Ishikawa (cell line): ENCODE data around the gene GLIS1.

Source experiments
- EP300 ChIP-seq: IDR thresholded peaks from 2 replicates; pipeline ENCODE4 v1.6.1; 2012; ENCODE audit warnings: borderline replicate concordance
- TF ChIP-seq, protein P1 (sequence below): IDR thresholded peaks from 2 replicates; pipeline ENCODE4 v1.6.1; 2012
- TF ChIP-seq, protein P2 (sequence below): IDR thresholded peaks from 2 replicates; pipeline ENCODE4 v1.6.1; 2012

DNA sequence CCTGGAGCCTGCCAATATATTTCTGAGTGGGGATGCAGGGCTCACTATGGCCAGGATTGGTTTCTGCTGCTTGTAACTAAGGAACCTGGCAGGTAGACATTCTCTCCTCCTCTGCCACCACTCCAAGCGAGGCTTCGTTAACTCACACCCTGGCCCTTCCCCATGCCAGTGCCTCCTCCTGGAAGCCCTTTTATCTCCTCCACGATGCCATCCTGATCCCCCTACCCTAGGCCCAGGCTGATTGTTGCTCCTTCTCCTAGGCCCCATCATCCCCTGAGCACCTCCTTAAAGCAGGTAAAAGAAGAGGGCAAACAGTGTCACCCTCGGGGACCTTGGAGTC, 161.2 kb downstream of the GLIS1 start:
- no peak for TF ChIP-seq EP300
- TF ChIP-seq, protein P1, sequence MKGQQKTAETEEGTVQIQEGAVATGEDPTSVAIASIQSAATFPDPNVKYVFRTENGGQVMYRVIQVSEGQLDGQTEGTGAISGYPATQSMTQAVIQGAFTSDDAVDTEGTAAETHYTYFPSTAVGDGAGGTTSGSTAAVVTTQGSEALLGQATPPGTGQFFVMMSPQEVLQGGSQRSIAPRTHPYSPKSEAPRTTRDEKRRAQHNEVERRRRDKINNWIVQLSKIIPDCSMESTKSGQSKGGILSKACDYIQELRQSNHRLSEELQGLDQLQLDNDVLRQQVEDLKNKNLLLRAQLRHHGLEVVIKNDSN: no peak
- TF ChIP-seq, protein P2, sequence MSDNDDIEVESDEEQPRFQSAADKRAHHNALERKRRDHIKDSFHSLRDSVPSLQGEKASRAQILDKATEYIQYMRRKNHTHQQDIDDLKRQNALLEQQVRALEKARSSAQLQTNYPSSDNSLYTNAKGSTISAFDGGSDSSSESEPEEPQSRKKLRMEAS: no peak
